Karpas-422 (cell line): ENCODE results near the gene TOGARAM2. TPM values are rescaled to one million over a fixed set of nuclear protein-coding genes. Genes with fewer than 3 reads are reported as not detected.

ENCODE experiments used
- DNase-seq: peaks from one replicate; pipeline ENCODE4 v3.0.0-alpha.2; 2015
- H2AFZ ChIP-seq: fragments of 200-600 bp; sonication (generic); 2 replicates; pipeline ENCODE4 v1.6.1; 2014; ENCODE audit warnings: antibody characterized with exemption, low read length, mixed read lengths
- H3K27ac ChIP-seq: fragments of 200-600 bp; sonication (generic); 2 replicates; pipeline ENCODE4 v1.5.1; 2014; ENCODE audit warnings: mild to moderate bottlenecking, low read length, moderate library complexity
- H3K27me3 ChIP-seq: fragments of 200-600 bp; sonication (generic); 2 replicates; pipeline ENCODE4 v1.6.1; 2014; ENCODE audit warnings: low read length, mixed read lengths
- H3K36me3 ChIP-seq: fragments of 200-600 bp; sonication (generic); 2 replicates; pipeline ENCODE4 v1.6.1; 2014; ENCODE audit warnings: low read length, mixed read lengths; ENCODE audit not compliant: insufficient read depth
- H3K4me1 ChIP-seq: fragments of 200-600 bp; sonication (generic); 2 replicates; pipeline ENCODE4 v1.6.1; 2014; ENCODE audit warnings: mild to moderate bottlenecking, low read length, mixed read lengths
- H3K4me2 ChIP-seq: fragments of 200-600 bp; sonication (generic); 2 replicates; pipeline ENCODE4 v1.6.1; 2014; ENCODE audit warnings: low read length, low read depth, mild to moderate bottlenecking; ENCODE audit not compliant: poor library complexity, severe bottlenecking
- H3K4me3 ChIP-seq: fragments of 200-600 bp; sonication (generic); 2 replicates; pipeline ENCODE4 v1.5.1; 2014; ENCODE audit warnings: mild to moderate bottlenecking, antibody characterized with exemption, low read length, mixed read lengths
- H3K79me2 ChIP-seq: fragments of 200-600 bp; sonication (generic); 2 replicates; pipeline ENCODE4 v1.6.1; 2014; ENCODE audit warnings: mild to moderate bottlenecking, low read length, mixed read lengths
- H3K9ac ChIP-seq: fragments of 200-600 bp; sonication (generic); 2 replicates; pipeline ENCODE4 v1.6.0; 2014; ENCODE audit warnings: low read length
- H3K9me2 ChIP-seq: fragments of 200-600 bp; sonication (generic), shearing (Covaris generic); replicated peaks from 2 replicates; pipeline ENCODE4 v1.6.0; 2014; ENCODE audit warnings: mild to moderate bottlenecking, low read length, moderate library complexity; ENCODE audit not compliant: insufficient read depth
- H3K9me3 ChIP-seq: fragments of 300-700, 200-600 bp; sonication (generic); 2 replicates; pipeline ENCODE4 v1.6.1; 2014; ENCODE audit warnings: low read length, mixed read lengths
- H4K20me1 ChIP-seq: fragments of 200-600 bp; sonication (generic); 2 replicates; pipeline ENCODE4 v1.6.1; 2014; ENCODE audit warnings: mild to moderate bottlenecking, antibody characterized with exemption, low read length, low read depth; ENCODE audit not compliant: insufficient read depth
- total RNA-seq: library from RNA; depleted of rRNA; stranded (reverse); fragments of >200 nt; shearing (Covaris generic); gene quantifications from 2 replicates; pipeline ENCODE4 v1.2.3, GENCODE V29; 2014; ENCODE audit warnings: low replicate concordance

The TOGARAM2 gene
- total RNA-seq, 1 experiment from 2014 or later = not detected

DNA sequence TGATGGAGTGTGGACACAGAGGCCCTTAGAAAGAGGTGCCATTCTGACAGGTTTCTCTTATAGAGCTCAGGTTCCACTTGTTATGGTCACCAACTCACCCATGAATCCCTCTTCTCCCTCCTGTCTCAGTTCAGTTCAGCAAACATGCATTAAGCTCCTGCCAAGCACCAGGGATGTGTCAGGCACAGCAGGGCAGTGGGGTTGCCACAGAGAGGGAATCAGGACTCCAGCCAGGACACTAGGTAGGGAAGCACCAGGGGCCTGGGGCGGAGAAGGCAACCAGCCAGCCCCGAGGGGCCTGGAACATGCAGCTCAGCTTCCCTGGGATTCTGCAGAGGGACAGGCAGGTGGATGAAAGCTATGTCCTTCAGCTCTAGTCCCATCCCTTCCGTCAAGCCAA is 44.6 kb downstream of the TOGARAM2 start:
- H3K9me2 ChIP-seq = no peaks in the 10 kb centered on the region
- H3K27me3 ChIP-seq = no peaks in the 10 kb centered on the region
- no peaks in the 10 kb centered on the region for H3K9me3 ChIP-seq
- H3K79me2 ChIP-seq = no peaks in the 10 kb centered on the region
- H3K4me2 ChIP-seq = no peak overlapping the region
- H3K4me3 ChIP-seq = no peak overlapping the region
- no peaks in the 10 kb centered on the region for H3K4me1 ChIP-seq
- H3K36me3 ChIP-seq = no peaks in the 10 kb centered on the region
- no peak overlapping the region for H3K27ac ChIP-seq
- no peak overlapping the region for H3K9ac ChIP-seq
- no peak overlapping the region for H2AFZ ChIP-seq
- no peak for DNase-seq
- no peaks in the 10 kb centered on the region for H4K20me1 ChIP-seq

DNA sequence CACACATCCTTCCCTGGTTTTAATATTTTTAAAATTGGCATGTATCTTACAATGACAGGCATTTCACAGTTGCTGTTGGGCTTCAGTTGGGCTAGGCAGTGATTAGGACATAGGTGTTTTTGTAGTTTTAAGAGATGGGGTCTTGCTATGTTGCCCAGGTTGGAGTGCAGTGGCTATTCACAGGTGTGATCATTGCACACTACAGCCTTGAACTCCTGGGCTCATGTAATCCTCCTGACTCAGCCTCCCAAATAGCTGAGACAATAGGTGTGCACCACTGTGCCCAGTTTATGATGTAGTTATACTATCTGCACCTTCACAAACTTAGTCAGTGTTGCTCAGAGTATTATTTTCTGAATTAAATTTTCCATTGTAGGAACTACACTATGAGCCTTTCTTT is 49.9 kb downstream of the TOGARAM2 start:
- H3K9me2 ChIP-seq = no peaks in the 10 kb centered on the region
- no peak overlapping the region for H3K27ac ChIP-seq
- no peaks in the 10 kb centered on the region for H3K36me3 ChIP-seq
- DNase-seq = no peak
- H3K4me3 ChIP-seq = no peak overlapping the region
- H3K9ac ChIP-seq = no peak overlapping the region
- no peaks in the 10 kb centered on the region for H3K27me3 ChIP-seq
- H3K4me1 ChIP-seq = no peaks in the 10 kb centered on the region
- H3K9me3 ChIP-seq = no peaks in the 10 kb centered on the region
- no peak overlapping the region for H2AFZ ChIP-seq
- H3K79me2 ChIP-seq = no peaks in the 10 kb centered on the region
- H3K4me2 ChIP-seq = no peak overlapping the region
- no peaks in the 10 kb centered on the region for H4K20me1 ChIP-seq

DNA sequence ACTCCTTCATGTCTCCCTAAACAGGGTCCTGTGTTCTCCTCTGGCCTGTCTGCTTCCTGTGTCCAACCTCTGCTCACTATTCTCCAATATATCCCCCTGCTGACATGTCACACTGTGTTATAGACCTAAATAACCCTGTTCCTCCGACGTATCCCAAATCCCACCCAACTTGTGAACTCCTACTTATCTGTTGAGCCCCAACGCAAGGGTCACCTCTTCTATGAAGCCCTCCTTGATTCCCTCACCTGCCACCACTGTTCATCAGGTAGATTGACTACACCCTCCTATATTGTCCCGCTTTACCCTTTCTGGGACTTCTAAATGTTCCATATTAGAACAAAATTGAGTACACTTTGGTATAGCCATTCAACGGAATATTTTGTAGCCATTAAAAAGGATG is 51.1 kb downstream of the TOGARAM2 start:
- Histone ChIP-seq H2AFZ (no peak overlapping the region), H3K9me2 (no peaks in the 10 kb centered on the region), H3K4me1 (no peaks in the 10 kb centered on the region), H3K9ac (no peak overlapping the region), H3K9me3 (no peaks in the 10 kb centered on the region), H4K20me1 (no peaks in the 10 kb centered on the region), H3K27me3 (no peaks in the 10 kb centered on the region), H3K4me3 (no peak overlapping the region), H3K27ac (no peak overlapping the region), H3K79me2 (no peaks in the 10 kb centered on the region), H3K36me3 (no peaks in the 10 kb centered on the region), H3K4me2 (no peak overlapping the region)
- no peak for DNase-seq

DNA sequence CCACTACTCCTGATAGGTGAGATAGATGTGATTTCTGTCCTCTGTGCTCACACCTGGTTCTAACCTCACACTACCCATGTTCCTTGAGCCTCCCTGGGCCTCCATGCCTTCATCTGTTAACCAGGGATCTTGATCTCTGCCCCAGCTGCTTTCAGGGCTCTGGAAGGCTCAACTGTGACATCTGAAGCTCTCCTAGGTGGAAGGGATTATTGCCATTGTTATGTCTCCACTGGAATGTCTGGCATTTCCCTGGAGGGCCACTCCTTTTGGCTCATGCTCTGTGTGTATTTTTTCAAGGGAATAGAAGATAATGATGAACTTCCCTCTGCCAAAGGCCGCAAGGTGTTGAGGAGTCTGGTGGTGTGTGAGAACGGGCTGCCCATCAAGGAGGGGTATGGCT is 52.1 kb downstream of the TOGARAM2 start:
- no peaks in the 10 kb centered on the region for H3K4me1 ChIP-seq
- H3K4me3 ChIP-seq = no peak overlapping the region
- H3K79me2 ChIP-seq = no peaks in the 10 kb centered on the region
- H3K4me2 ChIP-seq = no peak overlapping the region
- no peaks in the 10 kb centered on the region for H3K36me3 ChIP-seq
- H3K9me3 ChIP-seq = no peaks in the 10 kb centered on the region
- H2AFZ ChIP-seq = no peak overlapping the region
- no peaks in the 10 kb centered on the region for H4K20me1 ChIP-seq
- H3K27me3 ChIP-seq = no peaks in the 10 kb centered on the region
- no peak overlapping the region for H3K27ac ChIP-seq
- H3K9me2 ChIP-seq = no peaks in the 10 kb centered on the region
- no peak for DNase-seq
- no peak overlapping the region for H3K9ac ChIP-seq

DNA sequence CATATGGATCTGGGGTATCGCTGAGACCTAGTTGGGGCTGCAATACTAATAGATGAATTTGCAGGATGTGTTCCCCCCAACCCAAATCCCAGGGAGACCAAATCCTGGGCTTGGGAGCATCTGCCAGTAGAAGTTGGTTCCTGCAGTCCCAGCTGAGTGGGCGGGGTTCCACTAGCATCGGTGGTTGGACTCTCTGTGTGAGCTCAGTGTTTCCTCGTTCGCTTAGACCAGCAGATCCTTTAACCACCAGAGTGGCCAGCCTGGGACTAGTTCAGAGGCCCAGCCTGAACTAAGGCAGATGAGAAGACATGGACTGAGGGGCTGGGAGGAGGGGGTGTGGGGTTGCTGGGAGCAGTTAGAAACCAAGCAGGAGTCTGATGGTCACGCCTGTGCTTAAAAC is 52.6 kb downstream of the TOGARAM2 start:
- Histone ChIP-seq H2AFZ (no peak overlapping the region), H3K79me2 (no peaks in the 10 kb centered on the region), H3K9me3 (no peaks in the 10 kb centered on the region), H4K20me1 (no peaks in the 10 kb centered on the region), H3K4me1 (no peaks in the 10 kb centered on the region), H3K4me3 (no peak overlapping the region), H3K27ac (no peak overlapping the region), H3K9ac (no peak overlapping the region), H3K9me2 (no peaks in the 10 kb centered on the region), H3K27me3 (no peaks in the 10 kb centered on the region), H3K4me2 (no peak overlapping the region), H3K36me3 (no peaks in the 10 kb centered on the region)
- no peak for DNase-seq

DNA sequence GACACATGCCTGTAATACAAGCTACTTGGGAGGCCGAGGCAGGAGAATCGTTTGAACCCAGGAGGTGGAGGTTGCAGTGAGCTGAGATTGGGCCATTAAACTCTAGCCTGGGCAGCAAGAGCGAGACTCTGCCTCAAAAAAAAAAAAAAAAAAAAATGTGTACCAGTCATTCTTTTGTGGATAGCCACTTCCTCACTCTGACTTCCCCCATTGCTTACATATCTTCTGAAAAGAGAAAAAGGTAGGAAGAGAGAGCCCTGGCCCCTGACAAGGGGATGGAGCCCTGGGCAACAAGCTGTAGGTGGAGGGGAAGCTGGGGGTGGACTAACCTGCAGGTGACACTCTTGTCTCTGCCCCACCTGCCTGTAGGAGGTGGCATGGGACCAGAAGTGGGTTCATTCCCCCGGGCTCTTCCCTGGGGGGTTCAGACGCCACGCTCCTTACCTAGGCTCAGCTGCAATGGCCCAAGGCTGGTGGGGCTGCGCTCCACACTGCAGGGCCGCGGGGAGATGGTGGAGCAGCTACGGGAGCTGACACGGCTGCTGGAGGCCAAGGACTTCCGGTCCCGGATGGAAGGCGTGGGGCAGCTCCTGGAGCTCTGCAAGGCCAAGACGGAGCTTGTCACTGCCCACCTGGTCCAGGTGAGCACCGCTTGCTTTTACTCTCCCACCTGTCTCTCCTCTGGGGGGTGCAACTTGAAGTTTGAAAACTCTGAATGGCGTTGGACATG is 54.1 kb downstream of the TOGARAM2 start:
- Histone ChIP-seq H3K36me3 (no peaks in the 10 kb centered on the region), H3K4me1 (no peaks in the 10 kb centered on the region), H4K20me1 (no peaks in the 10 kb centered on the region), H3K9ac (no peak overlapping the region), H3K9me3 (no peaks in the 10 kb centered on the region), H3K9me2 (no peaks in the 10 kb centered on the region), H3K4me3 (no peak overlapping the region), H3K79me2 (no peaks in the 10 kb centered on the region), H2AFZ (no peak overlapping the region), H3K27ac (no peak overlapping the region), H3K4me2 (no peak overlapping the region), H3K27me3 (no peaks in the 10 kb centered on the region)
- no peak for DNase-seq

DNA sequence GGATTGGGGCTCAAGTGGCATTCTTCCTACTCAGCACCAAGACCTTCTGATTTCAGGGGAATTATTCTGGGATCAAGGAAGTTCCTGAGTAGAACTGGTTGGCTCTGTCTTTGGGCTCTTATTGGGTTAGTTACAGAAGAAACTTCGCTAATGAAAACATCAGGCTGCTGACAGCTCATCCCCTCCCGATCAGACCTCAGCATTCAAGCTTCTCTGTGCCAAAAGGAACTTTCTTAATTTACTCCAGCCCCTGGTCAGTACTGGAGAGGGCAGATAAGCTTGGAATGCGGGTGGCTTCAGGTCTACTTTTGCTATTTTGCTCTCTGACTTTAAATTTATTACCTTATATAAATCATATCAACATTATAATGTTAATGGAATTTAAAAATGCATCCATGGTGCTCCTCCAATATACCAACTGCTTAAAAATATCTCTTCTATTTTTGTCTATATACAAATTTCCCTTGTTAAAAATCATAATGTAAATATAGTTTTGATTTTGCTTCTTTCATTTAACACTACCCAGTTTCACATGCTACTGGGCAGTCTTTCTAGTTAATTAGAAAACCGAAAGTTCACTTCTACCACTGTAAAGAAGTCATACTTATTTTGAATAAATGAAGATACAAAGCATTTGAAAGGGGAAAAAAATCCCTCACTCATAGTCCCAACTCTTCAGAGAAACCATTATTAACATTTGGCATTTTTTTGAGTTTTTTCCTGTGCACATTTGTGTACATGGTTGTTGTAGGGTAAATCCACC is 58.8 kb downstream of the TOGARAM2 start:
- no peak for DNase-seq
- Histone ChIP-seq H3K4me1 (no peaks in the 10 kb centered on the region), H3K36me3 (no peaks in the 10 kb centered on the region), H3K27me3 (no peaks in the 10 kb centered on the region), H2AFZ (no peak overlapping the region), H3K27ac (no peak overlapping the region), H3K79me2 (no peaks in the 10 kb centered on the region), H3K9me2 (no peaks in the 10 kb centered on the region), H3K9ac (no peak overlapping the region), H4K20me1 (0 out of 2 replicates have a peak, but pooled peaks cover 4% of the 10 kb centered on the region), H3K9me3 (no peaks in the 10 kb centered on the region), H3K4me2 (no peak overlapping the region), H3K4me3 (no peak overlapping the region)

DNA sequence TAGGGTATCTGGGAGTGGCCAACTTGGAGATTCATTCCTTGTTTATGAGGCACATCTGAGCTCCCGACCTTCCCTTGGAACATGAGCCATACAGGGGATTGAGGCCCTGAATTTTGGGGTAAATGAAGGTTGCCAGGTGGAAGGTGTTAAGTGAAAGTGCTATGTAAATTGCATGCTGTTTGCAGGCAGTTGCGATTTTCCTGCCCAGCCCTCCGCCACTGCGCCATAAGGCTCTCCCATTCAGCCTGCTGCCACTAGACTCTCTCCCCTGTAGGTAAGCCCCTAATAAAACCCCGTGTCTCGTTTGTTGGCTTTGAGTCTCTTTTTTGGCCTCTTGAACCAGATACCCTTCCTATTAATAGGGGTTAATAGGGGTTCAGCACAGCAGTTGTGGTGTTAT is 59.5 kb downstream of the TOGARAM2 start:
- no peak for DNase-seq
- Histone ChIP-seq H4K20me1 (0 out of 2 replicates have a peak, but pooled peaks cover 4% of the 10 kb centered on the region), H3K9me3 (no peaks in the 10 kb centered on the region), H3K4me2 (no peak overlapping the region), H3K79me2 (no peaks in the 10 kb centered on the region), H3K4me3 (no peak overlapping the region), H3K9ac (no peak overlapping the region), H3K27me3 (no peaks in the 10 kb centered on the region), H2AFZ (no peak overlapping the region), H3K9me2 (no peaks in the 10 kb centered on the region), H3K4me1 (no peaks in the 10 kb centered on the region), H3K27ac (no peak overlapping the region), H3K36me3 (no peaks in the 10 kb centered on the region)
